ENCODE data around the gene MAGI2. TPM values are rescaled to one million over a fixed set of nuclear protein-coding genes. Genes with fewer than 3 reads are reported as not detected.

MAGI2 gene
- total RNA-seq, 1 donor from 2014 or later: 6.0 TPM

DNA sequence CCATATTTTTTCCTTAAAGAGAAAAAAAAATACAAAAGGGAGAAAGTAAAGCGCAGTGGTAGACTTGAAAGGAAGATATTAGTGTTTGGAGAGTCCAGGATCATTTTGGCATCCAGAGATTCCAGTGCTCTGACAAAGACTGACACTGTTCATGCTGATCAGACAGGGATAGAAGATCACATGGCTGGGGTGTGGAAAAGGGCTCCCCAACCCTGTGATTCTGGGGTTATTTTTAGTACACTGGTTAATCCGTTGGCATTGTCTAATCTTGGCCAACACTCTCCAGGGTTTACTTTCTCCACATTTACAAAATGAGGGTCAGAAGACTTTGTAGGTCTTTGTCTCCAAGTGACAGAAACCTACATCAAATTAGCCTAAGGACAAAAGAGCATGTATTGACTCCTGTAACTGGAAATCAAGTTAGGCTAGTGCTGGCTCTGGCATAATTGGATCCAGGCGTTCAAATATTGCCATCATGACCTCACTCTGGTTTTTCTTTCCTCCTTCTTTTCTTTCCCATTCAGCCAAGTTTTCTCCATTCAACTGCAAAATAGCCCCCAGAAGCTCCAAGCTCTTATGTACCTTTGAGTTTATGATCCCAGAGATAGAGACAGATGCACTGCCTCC, 1473.3 kb downstream of the MAGI2 start:
- peak; percentile 86 for DNase-seq (ENCODE audit: low read depth)

DNA sequence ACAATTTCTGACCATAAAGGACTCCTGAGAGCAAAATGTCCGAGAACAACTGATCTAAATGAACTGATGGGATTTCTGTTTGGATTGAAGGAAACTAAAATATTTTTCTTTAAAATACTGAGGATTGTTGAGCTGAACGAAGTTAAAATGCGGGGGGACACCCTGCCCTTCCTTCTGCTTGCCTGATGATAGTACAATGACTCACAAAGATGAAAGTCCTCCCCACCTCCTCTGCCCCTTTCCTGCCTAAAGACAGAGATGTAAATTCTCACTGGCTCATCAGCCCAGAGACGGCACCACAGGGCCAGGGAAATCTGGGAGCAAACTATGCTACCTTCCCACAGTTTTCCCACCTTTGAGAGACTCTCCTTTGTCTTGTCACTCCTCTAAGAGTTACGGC, 1474.2 kb downstream of the MAGI2 start:
- no peak for DNase-seq (ENCODE audit: low read depth)

DNA sequence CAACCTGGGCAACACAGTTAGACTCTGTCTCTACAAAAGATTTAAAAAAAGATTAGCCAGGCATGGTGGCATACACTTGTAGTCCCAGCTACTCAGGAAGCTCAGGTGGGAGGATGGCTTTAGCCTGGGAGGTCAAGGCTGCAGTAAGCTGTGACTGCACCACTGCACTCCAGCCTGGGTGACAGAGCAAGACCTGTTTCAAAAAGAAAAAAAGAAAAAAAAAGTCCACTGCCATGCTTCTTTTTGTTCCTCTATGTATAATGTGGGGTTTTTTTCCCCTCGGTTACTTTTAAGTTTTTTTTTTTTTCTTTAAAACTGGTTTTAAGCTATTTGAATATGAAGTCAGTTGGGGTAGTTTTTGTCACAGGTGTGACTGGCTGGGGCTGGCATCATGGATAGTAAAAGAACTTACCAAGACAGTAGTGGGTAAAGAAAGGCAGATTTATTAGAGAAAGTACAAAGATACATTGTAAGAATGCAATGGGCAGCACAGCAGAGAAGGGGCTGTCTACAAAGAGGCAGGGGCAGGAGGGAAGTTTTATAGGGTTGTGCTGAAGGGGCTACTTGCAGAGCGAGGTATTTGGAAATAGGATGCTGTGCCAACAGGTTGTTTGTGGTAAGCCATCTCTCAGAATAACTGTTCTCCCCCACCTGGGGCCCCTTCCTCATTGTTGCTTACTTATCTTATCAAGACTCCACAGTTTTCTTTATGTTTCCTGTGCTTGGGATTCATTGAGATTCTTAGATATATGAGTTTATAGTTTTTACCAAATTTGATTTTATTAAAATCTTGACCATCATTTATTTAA, 1477.6 kb downstream of the MAGI2 start:
- DNase-seq (ENCODE audit: low read depth): no peak

DNA sequence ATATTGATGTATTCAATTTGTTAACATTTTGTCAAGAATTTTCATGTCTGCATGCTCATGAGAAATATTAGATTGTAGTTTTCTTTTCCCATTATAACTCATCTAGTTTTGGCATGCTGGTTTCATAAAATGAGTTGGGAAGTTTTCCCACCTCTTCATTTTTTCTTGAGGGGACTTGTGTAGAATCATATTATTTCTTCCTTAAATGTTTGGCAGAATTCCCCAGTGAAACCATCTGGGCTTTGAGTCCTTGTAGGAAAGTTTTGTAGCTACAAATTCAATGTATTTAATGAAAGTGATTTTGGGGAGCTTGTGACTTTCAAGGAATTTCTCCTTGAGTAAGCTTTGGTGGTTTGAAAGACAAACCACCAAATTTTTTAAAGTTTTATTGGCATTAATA, 1481.7 kb downstream of the MAGI2 start:
- DNase-seq (ENCODE audit: low read depth): no peak

DNA sequence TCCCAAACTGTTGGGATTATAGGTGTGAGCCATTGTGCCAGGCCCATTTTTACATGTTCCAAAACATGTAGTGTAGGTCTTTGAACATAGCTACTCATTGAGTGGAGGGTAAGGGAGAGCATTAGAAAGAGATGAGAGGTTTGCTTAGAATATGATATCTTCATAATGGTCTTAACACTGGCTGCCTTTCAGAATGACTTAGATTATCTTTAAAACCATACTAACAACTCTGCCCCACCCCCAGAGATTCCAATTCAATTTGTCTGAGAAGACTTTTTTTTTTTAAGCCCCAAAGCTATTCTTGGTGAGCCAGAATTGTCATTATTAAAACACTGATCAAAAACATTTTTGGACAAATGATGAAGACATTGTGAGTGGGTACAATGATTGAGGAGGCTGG, 1486.0 kb downstream of the MAGI2 start:
- no peak for DNase-seq (ENCODE audit: low read depth)

All from myocyte (in vitro differentiated cells).